Endothelial cell (in vitro differentiated cells): ENCODE results near the gene CD160. TPM values are rescaled to one million over a fixed set of nuclear protein-coding genes. Genes with fewer than 3 reads are reported as not detected.
"Not testable (repeated sequence)": the region's sequence is repeated elsewhere in the genome, so short reads cannot be mapped to it uniquely, and the experiment has no call there.

Source experiments
- DNase-seq: peaks from one replicate; pipeline ENCODE4 v3.0.0; 2021; ENCODE audit warnings: low spot score
- H3K27ac Mint-ChIP-seq: one replicate; pipeline ENCODE4 v1.8.0; 2021; ENCODE audit warnings: mixed read lengths, inconsistent platforms; ENCODE audit not compliant: unreplicated experiment
- H3K27me3 Mint-ChIP-seq: one replicate; pipeline ENCODE4 v1.8.0; 2021; ENCODE audit warnings: mild to moderate bottlenecking, moderate library complexity, mixed read lengths, inconsistent platforms; ENCODE audit not compliant: unreplicated experiment
- H3K36me3 Mint-ChIP-seq: one replicate; pipeline ENCODE4 v1.8.0; 2021; ENCODE audit warnings: mild to moderate bottlenecking, low read depth, mixed read lengths, inconsistent platforms; ENCODE audit not compliant: unreplicated experiment
- H3K4me1 Mint-ChIP-seq: one replicate; pipeline ENCODE4 v1.8.0; 2021; ENCODE audit warnings: mild to moderate bottlenecking, mixed read lengths, inconsistent platforms; ENCODE audit not compliant: unreplicated experiment
- H3K4me3 Mint-ChIP-seq: one replicate; pipeline ENCODE4 v1.8.0; 2021; ENCODE audit warnings: mild to moderate bottlenecking, mixed read lengths, inconsistent platforms; ENCODE audit not compliant: unreplicated experiment
- H3K9me3 Mint-ChIP-seq: one replicate; pipeline ENCODE4 v1.8.0; 2021; ENCODE audit warnings: mixed read lengths, inconsistent platforms; ENCODE audit not compliant: unreplicated experiment
- CTCF ChIP-seq: fragments of 200-600 bp; sonication (generic); IDR thresholded peaks from one replicate; pipeline ENCODE4 v1.5.0; 2021; ENCODE audit warnings: antibody characterized with exemption; ENCODE audit not compliant: unreplicated experiment
- total RNA-seq: library from RNA; stranded (reverse); fragmentation: NEBNext Ultra II Directional; extraction: Animal tissue kit (Norgen Biotek cat#: 25700); gene quantifications from one replicate; pipeline ENCODE4 v1.2.1, GENCODE V29; 2021; ENCODE audit not compliant: unreplicated experiment

The CD160 gene
- total RNA-seq, 1 donor from 2014 or later, result not detected

GRCh38 chr1:145758575-145758974 lies 39.3 kb downstream of the CD160 start:
- Mint-ChIP-seq H3K4me3 (no peak overlapping the region), H3K27ac (no peak overlapping the region), H3K36me3 (peaks cover 41% of the 10 kb centered on the region), H3K9me3 (peaks cover 11% of the 10 kb centered on the region), H3K27me3 (peaks cover 4% of the 10 kb centered on the region), H3K4me1 (no peaks in the 10 kb centered on the region)
- no peak for DNase-seq
- no peak for TF ChIP-seq CTCF

- TF ChIP-seq CTCF, result no peak
- Mint-ChIP-seq H3K4me1 (no peaks in the 10 kb centered on the region), H3K36me3 (peaks cover 41% of the 10 kb centered on the region), H3K27ac (no peak overlapping the region), H3K9me3 (peaks cover 11% of the 10 kb centered on the region), H3K27me3 (peaks cover 4% of the 10 kb centered on the region), H3K4me3 (no peak overlapping the region)
- no peak for DNase-seq
These were observed 40.4 kb downstream of the CD160 start for GRCh38 chr1:145759721-145760120.

GRCh38 chr1:145760395-145760949 lies 41.2 kb downstream of the CD160 start:
- not testable (repeated sequence) for DNase-seq, H3K27me3 Mint-ChIP-seq
- H3K36me3 Mint-ChIP-seq, result peaks cover 43% of the 10 kb centered on the region

GRCh38 chr1:145761498-145761897 lies 42.2 kb downstream of the CD160 start:
- H3K4me3 Mint-ChIP-seq, H3K27ac Mint-ChIP-seq, H3K4me1 Mint-ChIP-seq, H3K27me3 Mint-ChIP-seq, DNase-seq: not testable (repeated sequence)
- Mint-ChIP-seq H3K9me3 (peaks cover 11% of the 10 kb centered on the region), H3K36me3 (peaks cover 50% of the 10 kb centered on the region)

More at GRCh38 chr1:145760395-145760949, 41.2 kb downstream of the CD160 start:
- not testable (repeated sequence) for H3K4me1 Mint-ChIP-seq, H3K27ac Mint-ChIP-seq
- Mint-ChIP-seq H3K4me3 (peak overlapping the region; percentile 85), H3K9me3 (peaks cover 11% of the 10 kb centered on the region)

GRCh38 chr1:145762001-145762400 lies 42.7 kb downstream of the CD160 start:
- not testable (repeated sequence) for H3K4me1 Mint-ChIP-seq, H3K27ac Mint-ChIP-seq, DNase-seq, H3K27me3 Mint-ChIP-seq
- Mint-ChIP-seq H3K36me3 (peaks cover 49% of the 10 kb centered on the region), H3K4me3 (peak overlapping the region; percentile 68), H3K9me3 (peaks cover 11% of the 10 kb centered on the region)

- not testable (repeated sequence) for H3K4me3 Mint-ChIP-seq, H3K4me1 Mint-ChIP-seq, H3K27ac Mint-ChIP-seq, DNase-seq, H3K27me3 Mint-ChIP-seq
- H3K9me3 Mint-ChIP-seq, result peaks cover 11% of the 10 kb centered on the region
- peaks cover 45% of the 10 kb centered on the region for H3K36me3 Mint-ChIP-seq
These were observed 45.1 kb downstream of the CD160 start for GRCh38 chr1:145764231-145764940.

- H3K27ac Mint-ChIP-seq, H3K4me3 Mint-ChIP-seq, H3K4me1 Mint-ChIP-seq, H3K27me3 Mint-ChIP-seq, DNase-seq: not testable (repeated sequence)
- Mint-ChIP-seq H3K36me3 (peaks cover 46% of the 10 kb centered on the region), H3K9me3 (peaks cover 11% of the 10 kb centered on the region)
These were observed 45.8 kb downstream of the CD160 start for GRCh38 chr1:145765127-145765526.

GRCh38 chr1:145765585-145766360 lies 46.5 kb downstream of the CD160 start:
- not testable (repeated sequence) for DNase-seq, H3K4me3 Mint-ChIP-seq, H3K4me1 Mint-ChIP-seq, H3K27ac Mint-ChIP-seq, H3K9me3 Mint-ChIP-seq, H3K27me3 Mint-ChIP-seq
- H3K36me3 Mint-ChIP-seq, result peaks cover 42% of the 10 kb centered on the region

- H3K27ac Mint-ChIP-seq, DNase-seq, H3K27me3 Mint-ChIP-seq, H3K9me3 Mint-ChIP-seq, H3K4me1 Mint-ChIP-seq, H3K4me3 Mint-ChIP-seq: not testable (repeated sequence)
- H3K36me3 Mint-ChIP-seq, result peaks cover 34% of the 10 kb centered on the region
These were observed 47.6 kb downstream of the CD160 start for GRCh38 chr1:145766926-145767325.

- H3K36me3 Mint-ChIP-seq, result peaks cover 26% of the 10 kb centered on the region
- H3K27ac Mint-ChIP-seq, H3K9me3 Mint-ChIP-seq, DNase-seq, H3K27me3 Mint-ChIP-seq, H3K4me3 Mint-ChIP-seq, H3K4me1 Mint-ChIP-seq: not testable (repeated sequence)
These were observed 48.7 kb downstream of the CD160 start for GRCh38 chr1:145768004-145768403.
